Stimulated activated CD8-positive, alpha-beta memory T cell treated with anti-CD3 and anti-CD28 coated beads, Interleukin-4, amount 100 ng/mL, for 48 hours (primary cell): ENCODE measurements around the gene PHYKPL.

Experiments used
- DNase-seq: peaks from one replicate; pipeline ENCODE4 v3.0.0-alpha.2; 2020

PHYKPL gene

GRCh38 chr5:178222292-178222691, 10.3 kb downstream of the PHYKPL start:
- DNase-seq = no peak

GRCh38 chr5:178221853-178222252, 10.7 kb downstream of the PHYKPL start:
- DNase-seq = no peak

- DNase-seq = no peak
Measured at GRCh38 chr5:178221282-178221681, 11.3 kb downstream of the PHYKPL start.

- DNase-seq = no peak
Measured at GRCh38 chr5:178218827-178219226, 13.8 kb downstream of the PHYKPL start.

GRCh38 chr5:178218237-178218776, 14.3 kb downstream of the PHYKPL start:
- DNase-seq = no peak

GRCh38 chr5:178216779-178217178, 15.8 kb downstream of the PHYKPL start:
- DNase-seq = no peak

GRCh38 chr5:178216088-178216534, 16.5 kb downstream of the PHYKPL start:
- no peak for DNase-seq

- DNase-seq = no peak
Measured at GRCh38 chr5:178215280-178216002, 17.2 kb downstream of the PHYKPL start.

- no peak for DNase-seq
Measured at GRCh38 chr5:178214160-178214803, 18.3 kb downstream of the PHYKPL start.

GRCh38 chr5:178213748-178214151, 18.9 kb downstream of the PHYKPL start:
- DNase-seq = no peak

GRCh38 chr5:178213003-178213461, 19.6 kb downstream of the PHYKPL start:
- no peak for DNase-seq

GRCh38 chr5:178212241-178213002, 20.2 kb downstream of the PHYKPL start:
- no peak for DNase-seq

- no peak for DNase-seq
Measured at GRCh38 chr5:178211095-178212048, 21.2 kb downstream of the PHYKPL start.

GRCh38 chr5:178210686-178211085, 21.9 kb downstream of the PHYKPL start:
- no peak for DNase-seq

GRCh38 chr5:178210073-178210535, 22.5 kb downstream of the PHYKPL start:
- DNase-seq = no peak

- DNase-seq = no peak
Measured at GRCh38 chr5:178209334-178210072, 23.1 kb downstream of the PHYKPL start.

- no peak for DNase-seq
Measured at GRCh38 chr5:178208540-178209227, 23.9 kb downstream of the PHYKPL start.

- no peak for DNase-seq
Measured at GRCh38 chr5:178207917-178208280, 24.7 kb downstream of the PHYKPL start.

- DNase-seq = no peak
Measured at GRCh38 chr5:178207183-178207916, 25.3 kb downstream of the PHYKPL start.
